ENCODE results near the gene ARHGEF38.
"Not testable (repeated sequence)": the region's sequence is repeated elsewhere in the genome, so short reads cannot be mapped to it uniquely, and the experiment has no call there.

ARHGEF38 gene

GRCh38 chr4:105652286-105652888 is 100.0 kb downstream of the ARHGEF38 start:
- DNase-seq (ENCODE audit: low spot score): no peak

DNA sequence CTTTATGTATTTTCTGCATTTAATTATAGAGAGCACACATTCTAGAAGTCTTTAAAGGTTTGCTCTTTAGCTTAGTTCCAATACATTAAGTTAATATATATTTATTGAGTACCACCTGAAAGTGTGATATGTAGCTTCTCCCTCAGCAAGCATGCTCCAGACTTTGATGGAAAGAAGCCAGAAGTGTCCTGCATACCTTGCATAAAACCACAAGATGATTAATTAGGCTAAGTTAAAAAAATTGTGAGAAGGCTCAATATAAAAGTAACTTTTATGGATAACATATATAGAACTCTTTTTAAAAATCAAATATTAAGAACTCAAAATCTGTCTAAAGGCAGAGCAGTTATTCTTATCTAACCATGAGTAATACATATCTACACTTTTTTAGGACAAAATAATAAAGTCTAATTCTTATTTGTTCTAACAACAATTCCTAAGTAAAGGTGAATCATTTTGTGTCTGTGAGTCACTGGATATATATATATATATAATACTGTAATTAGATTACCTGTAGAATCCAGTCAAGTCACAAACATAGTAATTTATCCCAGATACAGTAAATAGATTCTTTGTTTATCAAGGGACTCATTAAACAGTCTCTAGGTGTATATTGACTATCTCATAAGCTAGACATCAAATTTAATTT is 104.8 kb downstream of the ARHGEF38 start:
- DNase-seq (ENCODE audit: low spot score): no peak

GRCh38 chr4:105659190-105659589 is 106.8 kb downstream of the ARHGEF38 start:
- DNase-seq (ENCODE audit: low spot score): no peak

GRCh38 chr4:105661028-105661427 is 108.6 kb downstream of the ARHGEF38 start:
- no peak for DNase-seq (ENCODE audit: low spot score)

DNA sequence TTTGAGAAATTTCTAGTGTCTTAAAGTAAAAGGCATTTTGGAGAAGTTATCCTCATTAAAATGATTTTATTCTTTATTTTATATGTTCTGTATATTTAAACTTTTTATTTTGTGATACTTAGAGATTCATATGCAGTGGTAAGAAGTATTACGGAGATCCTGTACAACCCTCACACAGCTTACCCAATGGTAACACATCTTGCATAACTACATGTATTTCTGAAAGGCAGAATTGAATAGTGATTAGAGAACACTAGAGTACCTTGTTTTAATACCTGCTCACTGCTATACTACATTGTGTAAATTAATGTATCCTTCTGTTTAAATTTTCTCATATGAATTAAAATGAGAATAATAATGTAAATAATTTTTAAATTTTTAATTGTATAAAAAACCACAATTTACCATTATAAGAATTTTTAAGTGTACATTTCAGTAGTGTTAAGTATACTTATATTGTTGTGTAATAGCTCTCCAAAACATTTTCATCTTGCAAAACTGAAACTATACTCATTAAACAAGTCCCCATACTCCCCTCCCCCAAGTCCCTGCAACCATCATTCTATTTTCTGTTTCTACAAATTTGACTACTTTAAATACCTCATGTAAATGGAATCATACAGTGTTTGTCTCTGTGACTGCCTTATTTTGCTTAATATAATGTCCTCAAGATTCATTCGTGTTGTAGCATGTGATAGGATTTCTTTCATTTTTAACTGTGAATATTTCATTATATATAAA is 110.7 kb downstream of the ARHGEF38 start:
- DNase-seq (ENCODE audit: low spot score): no peak

DNA sequence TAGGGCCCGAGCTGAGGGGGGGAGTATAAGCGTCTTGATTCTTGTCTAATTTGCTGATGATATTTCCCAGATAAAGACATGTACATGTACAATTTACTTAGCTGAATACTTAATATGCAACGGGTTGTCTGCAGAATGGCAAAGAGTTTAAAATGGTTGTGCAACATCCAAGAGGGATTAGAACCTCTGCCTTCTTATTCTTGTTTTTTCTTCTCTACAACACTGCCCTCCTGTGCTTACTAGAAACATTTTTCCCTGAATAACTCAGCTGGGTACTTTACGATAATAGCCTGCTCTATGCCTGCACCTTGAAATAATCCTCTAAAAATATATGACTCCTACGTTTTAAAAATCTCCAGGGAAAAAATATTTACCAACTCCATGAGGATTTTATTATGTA is 114.3 kb downstream of the ARHGEF38 start:
- DNase-seq (ENCODE audit: low spot score): no peak

DNA sequence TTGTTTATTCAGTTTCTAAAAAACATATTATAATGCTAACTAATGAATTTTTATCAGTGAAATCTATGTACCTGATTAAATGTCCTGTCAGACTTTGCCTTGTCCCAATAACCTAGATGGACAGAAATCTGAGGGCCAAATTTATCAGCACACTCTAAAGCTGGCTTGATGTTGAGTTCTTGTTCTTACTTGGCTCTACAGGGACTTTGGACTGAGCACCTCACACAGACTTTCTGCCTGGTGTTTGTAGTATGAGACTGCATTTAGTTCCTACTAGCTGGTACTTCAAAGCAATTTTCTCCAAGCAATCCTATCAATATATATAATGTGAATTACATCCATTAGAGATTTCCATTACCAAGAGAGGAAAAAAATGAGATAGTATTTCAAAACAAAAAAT is 118.3 kb downstream of the ARHGEF38 start:
- no peak for DNase-seq (ENCODE audit: low spot score)

GRCh38 chr4:105671301-105671700 is 118.9 kb downstream of the ARHGEF38 start:
- DNase-seq (ENCODE audit: low spot score): no peak

- DNase-seq (ENCODE audit: low spot score): no peak
Measured at GRCh38 chr4:105674011-105674410, 121.6 kb downstream of the ARHGEF38 start.

GRCh38 chr4:105677709-105678108 is 125.3 kb downstream of the ARHGEF38 start:
- no peak for DNase-seq (ENCODE audit: low spot score)

DNA sequence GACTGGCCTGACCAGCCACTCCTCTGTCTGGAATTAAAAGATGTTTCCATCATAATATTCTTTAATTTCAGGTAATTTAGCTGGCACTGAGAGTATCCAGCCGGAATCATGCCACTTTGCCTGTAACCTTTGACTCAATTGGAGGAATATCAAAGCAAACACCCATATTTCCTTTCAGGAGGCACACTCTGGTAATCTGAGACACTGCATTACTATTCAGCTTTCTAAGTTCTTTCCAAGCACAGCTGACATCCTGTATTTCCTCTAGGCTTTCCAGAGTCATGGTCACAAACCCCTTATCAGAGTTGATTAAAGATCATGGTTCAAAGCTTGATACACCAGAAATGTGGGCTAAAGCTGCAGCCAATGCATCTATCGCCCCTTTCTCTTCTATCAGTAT is 126.8 kb downstream of the ARHGEF38 start:
- no peak for DNase-seq (ENCODE audit: low spot score)

DNA sequence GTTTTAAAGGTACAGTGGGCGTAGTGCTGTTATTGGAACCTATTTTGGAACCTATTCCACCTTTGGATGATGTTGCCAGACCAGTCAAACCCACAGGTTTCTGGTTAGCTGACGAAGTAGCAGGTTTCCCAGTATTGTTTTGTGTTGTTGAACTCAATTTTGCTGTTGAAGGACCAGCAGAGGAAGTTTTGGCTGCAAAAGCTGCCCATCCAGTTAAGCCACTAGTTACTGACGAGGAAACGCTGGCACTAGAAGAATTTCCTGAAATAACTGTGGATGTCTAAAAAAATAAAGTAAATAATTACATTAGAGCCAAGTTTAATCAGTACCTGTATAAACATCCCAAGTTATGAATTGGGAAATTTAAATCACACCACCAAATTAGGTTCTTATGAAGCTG is 130.6 kb downstream of the ARHGEF38 start:
- no peak for DNase-seq (ENCODE audit: low spot score)

DNA sequence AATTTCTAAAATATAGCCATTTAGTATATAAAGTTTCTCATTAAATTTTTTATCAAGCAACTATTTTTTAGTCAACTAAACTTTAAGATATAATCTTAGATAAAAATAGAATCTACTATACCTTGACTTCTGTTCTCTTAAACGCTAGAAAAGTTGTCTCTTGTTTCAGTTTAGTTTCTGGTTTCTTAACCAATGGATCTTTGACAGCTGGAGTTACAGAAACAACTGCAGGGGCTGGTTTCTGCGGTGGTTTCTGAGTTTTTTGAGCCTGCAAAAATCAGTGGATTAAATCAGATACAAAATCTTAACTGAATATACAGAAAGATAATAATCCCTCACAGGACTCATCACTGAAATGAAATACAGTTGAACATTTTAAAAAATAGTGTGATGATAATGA is 134.2 kb downstream of the ARHGEF38 start:
- no peak for DNase-seq (ENCODE audit: low spot score)

GRCh38 chr4:105694812-105695211 is 142.4 kb downstream of the ARHGEF38 start:
- DNase-seq (ENCODE audit: low spot score): not testable (repeated sequence)

DNA sequence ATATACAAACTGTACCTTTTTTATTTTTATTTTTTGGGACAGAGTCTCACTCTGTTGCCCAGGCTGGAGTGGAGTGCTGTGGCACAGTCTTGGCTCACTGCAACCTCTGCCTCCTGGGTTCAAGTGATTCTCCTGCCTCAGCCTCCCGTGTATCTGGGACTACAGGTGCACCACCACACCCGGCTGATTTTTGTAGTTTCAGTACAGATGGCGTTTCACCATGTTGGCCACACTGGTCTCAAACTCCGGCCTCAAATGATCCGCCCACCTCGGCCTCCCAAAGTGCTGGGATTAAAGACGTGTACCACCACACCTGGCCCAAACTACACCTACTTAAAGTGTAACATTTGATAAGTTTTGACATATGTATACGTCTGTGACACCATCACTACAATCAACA is 143.4 kb downstream of the ARHGEF38 start:
- not testable (repeated sequence) for DNase-seq (ENCODE audit: low spot score)

DNA sequence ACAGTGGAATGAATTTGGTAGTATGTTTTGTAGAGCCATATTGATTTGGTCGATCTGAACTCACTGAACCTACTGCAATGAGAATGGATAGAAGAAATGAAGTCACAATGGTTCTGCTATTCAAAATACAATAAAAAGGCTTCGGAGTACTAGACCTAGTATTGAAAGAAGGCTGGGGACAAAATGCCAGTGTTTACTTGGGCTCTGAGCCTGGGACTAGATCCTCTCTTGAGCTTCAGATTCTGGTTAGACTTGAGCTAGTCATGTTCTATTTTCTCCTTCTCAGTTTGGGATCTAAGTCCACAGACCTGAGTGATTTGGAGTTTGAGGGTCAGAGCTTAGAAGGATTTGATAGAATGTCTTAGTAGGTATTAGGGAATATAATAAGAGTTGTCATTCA is 146.2 kb downstream of the ARHGEF38 start:
- DNase-seq (ENCODE audit: low spot score): no peak

DNA sequence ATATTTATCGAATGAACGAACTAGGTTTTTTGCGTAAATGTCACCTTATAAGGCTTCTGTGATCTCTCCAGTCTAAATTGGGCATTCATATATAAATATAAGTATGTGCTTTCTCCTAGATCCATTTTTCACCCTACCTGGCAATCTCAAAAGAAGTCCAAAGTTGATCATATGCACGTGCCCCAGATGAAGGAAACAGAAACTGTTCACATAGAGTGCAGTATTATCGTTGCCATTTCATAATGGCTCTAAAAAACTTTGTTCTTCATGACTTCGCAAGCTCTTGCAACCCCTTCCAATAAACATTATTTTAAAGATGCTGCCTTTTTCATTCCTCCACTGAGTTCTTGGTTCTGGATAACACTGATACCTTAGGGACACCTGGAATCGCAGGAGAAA is 155.4 kb downstream of the ARHGEF38 start:
- no peak for DNase-seq (ENCODE audit: low spot score)

GRCh38 chr4:105708181-105709080 is 156.0 kb downstream of the ARHGEF38 start, which contains the start of the genes GSTCD and INTS12:
TSS of gene GSTCD (plus strand) at chr4:105708784. CDS start at chr4:105717614, 8,830 bp downstream.
TSS of gene INTS12 (minus strand) at chr4:105708689. CDS start at chr4:105700005, 8,684 bp downstream.
- peak; percentile 94 for DNase-seq (ENCODE audit: low spot score)

- no peak for DNase-seq (ENCODE audit: low spot score)
Measured at GRCh38 chr4:105709081-105709450, 156.6 kb downstream of the ARHGEF38 start.

DNA sequence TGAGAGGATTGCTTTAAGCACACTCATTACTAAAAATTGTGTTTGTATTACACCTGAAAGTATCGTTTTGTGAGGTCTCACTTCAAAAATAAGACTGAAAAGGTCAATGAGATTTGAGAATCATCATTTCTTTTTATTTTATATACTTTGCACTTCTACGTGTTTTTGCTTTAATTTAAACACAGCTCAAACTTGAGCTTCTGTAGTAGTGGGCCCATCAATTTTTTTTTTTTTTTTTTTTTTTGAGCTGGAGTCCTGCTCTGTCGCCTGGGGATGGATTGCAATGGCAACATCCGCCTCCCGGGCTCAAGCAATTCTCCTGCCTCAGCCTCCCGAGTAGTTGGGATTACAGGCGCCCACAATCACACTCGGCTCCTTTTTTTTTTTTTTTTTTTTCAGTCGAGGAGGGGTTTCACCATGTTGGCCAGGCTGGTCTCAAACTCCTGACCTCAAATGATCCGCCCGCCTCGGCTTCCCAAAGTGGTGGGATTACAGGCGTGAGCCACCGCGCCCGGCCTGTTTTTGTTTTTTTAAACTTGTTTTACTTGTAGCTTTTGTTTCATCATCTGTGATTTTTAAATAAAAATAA is 157.7 kb downstream of the ARHGEF38 start:
- no peak for DNase-seq (ENCODE audit: low spot score)

GRCh38 chr4:105710678-105711077 is 158.3 kb downstream of the ARHGEF38 start:
- DNase-seq (ENCODE audit: low spot score): no peak

DNA sequence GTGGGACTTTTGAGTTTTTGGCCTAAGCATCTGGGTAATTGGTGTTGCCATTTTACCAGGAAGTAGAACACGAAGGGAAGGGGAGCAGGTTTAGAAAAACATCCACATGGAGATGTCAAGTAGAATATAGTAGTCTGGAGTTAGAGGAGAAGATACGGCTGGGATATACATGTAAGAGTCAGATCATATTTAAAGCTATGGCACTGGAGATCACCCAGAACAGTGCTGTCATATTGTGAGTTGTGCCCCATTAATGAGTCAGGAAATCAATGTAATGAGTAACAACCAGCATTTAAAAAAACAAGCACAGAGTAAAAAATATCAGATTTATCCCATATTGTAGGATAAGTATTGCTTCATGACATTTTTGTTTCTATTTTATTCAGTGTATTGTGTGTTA is 160.3 kb downstream of the ARHGEF38 start:
- DNase-seq (ENCODE audit: low spot score): no peak
